Progenitor cell of endocrine pancreas (in vitro differentiated cells): ENCODE data around the gene TNK2. TPM values are rescaled to one million over a fixed set of nuclear protein-coding genes. Genes with fewer than 3 reads are reported as not detected.
"Not testable (repeated sequence)": the region's sequence is repeated elsewhere in the genome, so short reads cannot be mapped to it uniquely, and the experiment has no call there.

ENCODE experiments used
- DNase-seq: peaks from one replicate; pipeline ENCODE4 v3.0.0; 2021; ENCODE audit warnings: low spot score; ENCODE audit not compliant: unreplicated experiment
- H3K27ac Mint-ChIP-seq: 2 replicates; pipeline ENCODE4 v1.8.0; 2021; ENCODE audit warnings: mild to moderate bottlenecking, moderate library complexity, mixed read lengths
- H3K27me3 Mint-ChIP-seq: 2 replicates; pipeline ENCODE4 v1.8.0; 2021; ENCODE audit warnings: mixed read lengths
- H3K36me3 Mint-ChIP-seq: 2 replicates; pipeline ENCODE4 v1.8.0; 2022; ENCODE audit warnings: mixed read lengths; ENCODE audit not compliant: insufficient read depth
- H3K4me1 Mint-ChIP-seq: 2 replicates; pipeline ENCODE4 v1.8.0; 2021; ENCODE audit warnings: low read depth, mixed read lengths
- H3K4me3 Mint-ChIP-seq: 2 replicates; pipeline ENCODE4 v1.8.0; 2021; ENCODE audit warnings: low read depth, mild to moderate bottlenecking, moderate library complexity, mixed read lengths
- H3K9me3 Mint-ChIP-seq: 2 replicates; pipeline ENCODE4 v1.8.0; 2021; ENCODE audit warnings: low read depth, mixed read lengths
- CTCF ChIP-seq: fragments of 200-600 bp; sonication (generic); IDR thresholded peaks from one replicate; pipeline ENCODE4 v1.5.0; 2021; ENCODE audit warnings: antibody characterized with exemption, mild to moderate bottlenecking; ENCODE audit not compliant: unreplicated experiment
- total RNA-seq: library from RNA; stranded (reverse); gene quantifications from 2 replicates; pipeline ENCODE4 v1.2.1, GENCODE V29; 2021

The TNK2 gene
- total RNA-seq, 1 donor from 2014 or later: 73.6 TPM

GRCh38 chr3:195834675-195835583, 73.4 kb downstream of the TNK2 start:
- DNase-seq: no peak
- Mint-ChIP-seq H3K36me3 (peaks cover 1% of the 10 kb centered on the region), H3K27ac (no peak overlapping the region), H3K4me3 (no peak overlapping the region), H3K4me1 (peaks cover 3% of the 10 kb centered on the region), H3K9me3 (peaks cover 6% of the 10 kb centered on the region), H3K27me3 (peaks cover 22% of the 10 kb centered on the region)
- no peak for TF ChIP-seq CTCF

DNA sequence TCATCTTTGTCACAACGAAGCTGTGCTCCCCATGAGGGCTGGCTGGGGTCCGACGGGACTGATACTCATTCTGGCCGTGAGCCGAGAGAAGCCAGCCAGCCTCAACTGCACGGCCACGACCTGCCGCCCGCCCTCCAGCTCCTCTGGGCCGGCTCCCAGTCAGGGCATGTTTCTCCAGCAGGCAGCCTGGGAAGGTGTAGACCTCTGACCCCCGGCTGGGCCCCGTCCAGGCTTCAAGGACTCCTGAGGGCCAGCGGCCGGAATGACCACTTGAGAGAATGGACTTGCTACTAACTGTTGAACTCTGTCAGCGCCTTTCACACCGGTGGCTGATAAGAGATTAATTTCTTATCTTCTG, 78.5 kb downstream of the TNK2 start:
- H3K27ac Mint-ChIP-seq: no peak overlapping the region
- H3K27me3 Mint-ChIP-seq: peaks cover 18% of the 10 kb centered on the region
- H3K36me3 Mint-ChIP-seq: no peaks in the 10 kb centered on the region
- H3K9me3 Mint-ChIP-seq: peaks cover 6% of the 10 kb centered on the region
- DNase-seq: no peak
- H3K4me3 Mint-ChIP-seq: no peak overlapping the region
- no peaks in the 10 kb centered on the region for H3K4me1 Mint-ChIP-seq
- TF ChIP-seq CTCF: no peak

GRCh38 chr3:195828762-195829161, 79.6 kb downstream of the TNK2 start:
- Mint-ChIP-seq H3K4me1 (no peaks in the 10 kb centered on the region), H3K27ac (no peak overlapping the region), H3K27me3 (peaks cover 20% of the 10 kb centered on the region), H3K36me3 (no peaks in the 10 kb centered on the region), H3K9me3 (peaks cover 6% of the 10 kb centered on the region), H3K4me3 (no peak overlapping the region)
- TF ChIP-seq CTCF: no peak
- no peak for DNase-seq

- no peak overlapping the region for H3K4me3 Mint-ChIP-seq
- H3K27ac Mint-ChIP-seq: peak overlapping the region; percentile 60
- DNase-seq: no peak
- peaks cover 2% of the 10 kb centered on the region for H3K4me1 Mint-ChIP-seq
- no peak for TF ChIP-seq CTCF
- peaks cover 25% of the 10 kb centered on the region for H3K27me3 Mint-ChIP-seq
- H3K36me3 Mint-ChIP-seq: no peaks in the 10 kb centered on the region
- H3K9me3 Mint-ChIP-seq: peaks cover 3% of the 10 kb centered on the region
Observed at GRCh38 chr3:195825857-195826804, 82.2 kb downstream of the TNK2 start.

DNA sequence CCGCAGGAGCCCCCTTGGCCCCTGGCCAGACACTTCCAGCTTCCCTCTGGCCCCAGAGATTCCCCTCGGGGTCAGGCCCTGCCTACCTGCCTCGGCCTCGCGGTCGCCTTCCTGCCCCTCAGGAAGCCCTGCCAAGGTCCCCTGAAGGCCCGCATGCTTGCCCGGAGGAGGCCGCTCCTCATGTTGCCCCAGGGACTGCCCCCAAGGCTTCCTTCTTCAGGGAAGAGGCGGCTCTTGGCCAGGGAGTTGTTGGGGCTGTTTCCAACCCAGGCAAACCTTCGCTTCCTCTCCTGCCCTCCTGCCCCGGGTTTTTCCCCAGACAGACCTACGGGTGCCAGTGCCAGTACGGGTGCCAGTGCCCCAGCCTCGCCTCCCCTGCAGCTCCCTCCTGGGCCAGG, 83.2 kb downstream of the TNK2 start:
- Mint-ChIP-seq H3K4me3 (no peak overlapping the region), H3K4me1 (peaks cover 5% of the 10 kb centered on the region), H3K27ac (no peak overlapping the region), H3K36me3 (no peaks in the 10 kb centered on the region), H3K9me3 (peaks cover under 1% of the 10 kb centered on the region), H3K27me3 (peaks cover 25% of the 10 kb centered on the region)
- DNase-seq: no peak
- no peak for TF ChIP-seq CTCF

GRCh38 chr3:195824425-195825190, 83.7 kb downstream of the TNK2 start:
- not testable (repeated sequence) for H3K4me1 Mint-ChIP-seq, H3K4me3 Mint-ChIP-seq, H3K36me3 Mint-ChIP-seq, H3K9me3 Mint-ChIP-seq, DNase-seq, H3K27ac Mint-ChIP-seq
- peaks cover 28% of the 10 kb centered on the region for H3K27me3 Mint-ChIP-seq
